CD4-positive, CD25-positive, alpha-beta regulatory T cell (primary cell): Measurements from ENCODE around the gene PHF1. TPM values are rescaled to one million over a fixed set of nuclear protein-coding genes. Genes with fewer than 3 reads are reported as not detected.
"Not testable (repeated sequence)": the region's sequence is repeated elsewhere in the genome, so short reads cannot be mapped to it uniquely, and the experiment has no call there.

ENCODE experiments used
- ATAC-seq, 2 donors: fragments of 150-1000 bp; cut with Tn5 transposase; one replicate each; pipeline ENCODE4 v1.10.0; 2021; ENCODE audit warnings: low read depth in 2 of 2, moderate number of reproducible peaks in 2 of 2, moderate library complexity in 1 of 2
- DNase-seq, 3 donors: peaks; one replicate each; pipeline versions ENCODE4 v3.0.0 to v3.0.0-alpha.2; 2012 to 2022; ENCODE audit warnings: mixed read lengths in 1 of 3
- H3K27ac ChIP-seq: one replicate; pipeline ENCODE4 v1.7.0; 2013; ENCODE audit warnings: mild to moderate bottlenecking, low read length; ENCODE audit not compliant: insufficient read depth, poor library complexity, severe bottlenecking
- H3K27me3 ChIP-seq: one replicate; pipeline ENCODE4 v1.7.0; 2013; ENCODE audit warnings: low read length; ENCODE audit not compliant: control insufficient read depth, insufficient read depth
- H3K36me3 ChIP-seq: one replicate; pipeline ENCODE4 v1.7.0; 2013; ENCODE audit warnings: mild to moderate bottlenecking, low read length, moderate library complexity; ENCODE audit not compliant: control insufficient read depth, insufficient read depth
- H3K4me1 ChIP-seq: 2 replicates; pipeline ENCODE4 v1.7.0; 2013; ENCODE audit warnings: mild to moderate bottlenecking, low read length; ENCODE audit not compliant: insufficient read depth, control insufficient read depth, poor library complexity, severe bottlenecking
- H3K4me3 ChIP-seq: one replicate; pipeline ENCODE4 v1.7.0; 2013; ENCODE audit warnings: low read depth, mild to moderate bottlenecking, low read length, moderate library complexity
- H3K9me3 ChIP-seq, 2 experiments: 1 replicate in 1 of 2; 2 replicates in 1 of 2; pipeline ENCODE4 v1.7.0; 2013; ENCODE audit warnings: low read length in 2 of 2, mild to moderate bottlenecking in 1 of 2, moderate library complexity in 1 of 2; ENCODE audit not compliant: control insufficient read depth in 2 of 2
- H3K27ac Mint-ChIP-seq, 3 donors: one replicate each; pipeline ENCODE4 v1.8.0; 2020 to 2022; ENCODE audit warnings: mild to moderate bottlenecking in 3 of 3, mixed read lengths in 3 of 3, moderate library complexity in 2 of 3
- H3K27me3 Mint-ChIP-seq: one replicate; pipeline ENCODE4 v1.8.0; 2022; ENCODE audit warnings: mild to moderate bottlenecking, mixed read lengths
- H3K36me3 Mint-ChIP-seq: one replicate; pipeline ENCODE4 v1.8.0; 2020; ENCODE audit warnings: mixed read lengths
- H3K4me1 Mint-ChIP-seq, 4 donors: one replicate each; pipeline ENCODE4 v1.8.0; 2020 to 2022; ENCODE audit warnings: mixed read lengths in 4 of 4, mild to moderate bottlenecking in 1 of 4
- H3K4me3 Mint-ChIP-seq, 4 donors: one replicate each; pipeline ENCODE4 v1.8.0; 2020 to 2022; ENCODE audit warnings: mild to moderate bottlenecking in 4 of 4, mixed read lengths in 4 of 4, moderate library complexity in 3 of 4
- H3K9me3 Mint-ChIP-seq, 7 donors: one replicate each; pipeline ENCODE4 v1.8.0; 2020 to 2022; ENCODE audit warnings: mixed read lengths in 7 of 7, mild to moderate bottlenecking in 3 of 7, moderate library complexity in 2 of 7
- polyA plus RNA-seq, 4 donors: library from polyadenylated mRNA; unstranded; fragments of 300-500 nt; fragmentation: Illumina TruSeq; gene quantifications; one replicate each; pipeline ENCODE4 v1.2.3, GENCODE V29; 2021
- total RNA-seq: library from RNA; stranded (reverse); gene quantifications from one replicate; pipeline ENCODE4 v1.2.3, GENCODE V29; 2022

PHF1 gene
- total and polyA plus RNA-seq, 5 donors from 2014 or later = 41.5 to 403 (median 69.6) TPM

- Mint-ChIP-seq H3K27ac (peak overlapping the region in 2 of 3 donors; percentile 83 to 90), H3K27me3 (no peaks in the 10 kb centered on the region), H3K36me3 (no peaks in the 10 kb centered on the region), H3K4me3 (peak overlapping the region in 1 of 4 donors; percentile 21), H3K4me1 (peaks cover 4 to 25% (median 17%) of the 10 kb centered on the region in 4 donors), H3K9me3 (no peaks in the 10 kb centered on the region)
- Histone ChIP-seq H3K36me3 (no peaks in the 10 kb centered on the region), H3K4me1 (peaks cover 14% of the 10 kb centered on the region), H3K27me3 (no peaks in the 10 kb centered on the region), H3K4me3 (no peak overlapping the region), H3K9me3 (no peaks in the 10 kb centered on the region), H3K27ac (no peak overlapping the region)
- no peak for DNase-seq
- ATAC-seq = no peak
Measured at GRCh38 chr6:33397541-33397940, 13.3 kb upstream of the PHF1 start.

- H3K27me3 ChIP-seq, H3K27ac ChIP-seq, H3K9me3 ChIP-seq, H3K4me3 Mint-ChIP-seq, DNase-seq, H3K36me3 Mint-ChIP-seq, ATAC-seq, H3K36me3 ChIP-seq, H3K4me1 ChIP-seq, H3K4me3 ChIP-seq, H3K27me3 Mint-ChIP-seq, H3K9me3 Mint-ChIP-seq: not testable (repeated sequence)
- peak overlapping the region in 1 of 3 donors; percentile 63 for H3K27ac Mint-ChIP-seq
- H3K4me1 Mint-ChIP-seq = peaks cover 0 to 21% (median 13%) of the 10 kb centered on the region in 4 donors
Measured at GRCh38 chr6:33398601-33399000, 12.2 kb upstream of the PHF1 start.

- H3K4me3 ChIP-seq, H3K27me3 ChIP-seq, H3K9me3 ChIP-seq, H3K36me3 Mint-ChIP-seq, H3K9me3 Mint-ChIP-seq, H3K4me3 Mint-ChIP-seq, H3K27ac ChIP-seq, H3K27me3 Mint-ChIP-seq, H3K36me3 ChIP-seq, DNase-seq, H3K27ac Mint-ChIP-seq, ATAC-seq, H3K4me1 ChIP-seq: not testable (repeated sequence)
- H3K4me1 Mint-ChIP-seq = peaks cover 0 to 23% (median 15%) of the 10 kb centered on the region in 4 donors
Measured at GRCh38 chr6:33399881-33400280, 10.9 kb upstream of the PHF1 start.

- H3K4me3 Mint-ChIP-seq = peak overlapping the region in 3 of 4 donors; percentile 32 to 48 (median 43)
- H3K27me3 Mint-ChIP-seq = peaks cover 5% of the 10 kb centered on the region
- H3K9me3 ChIP-seq = no peaks in the 10 kb centered on the region
- H3K27me3 ChIP-seq = no peaks in the 10 kb centered on the region
- ATAC-seq = no peak
- no peak overlapping the region for H3K27ac ChIP-seq
- H3K9me3 Mint-ChIP-seq = no peaks in the 10 kb centered on the region
- H3K36me3 Mint-ChIP-seq = no peaks in the 10 kb centered on the region
- H3K27ac Mint-ChIP-seq = peak overlapping the region in 1 of 3 donors; percentile 82
- peaks cover 3 to 24% (median 19%) of the 10 kb centered on the region in 4 donors for H3K4me1 Mint-ChIP-seq
- H3K4me1 ChIP-seq = peaks cover 11% of the 10 kb centered on the region
- H3K36me3 ChIP-seq = no peaks in the 10 kb centered on the region
- DNase-seq = no peak
- no peak overlapping the region for H3K4me3 ChIP-seq
Measured at GRCh38 chr6:33404884-33405283, 5.9 kb upstream of the PHF1 start.

GRCh38 chr6:33405386-33405940 lies 5.4 kb upstream of the PHF1 start:
- ATAC-seq = no peak
- no peaks in the 10 kb centered on the region for H3K36me3 ChIP-seq

GRCh38 chr6:33406126-33406525 lies 4.7 kb upstream of the PHF1 start:
- DNase-seq (no peak), ATAC-seq (no peak)
- Mint-ChIP-seq H3K4me1 (peaks cover 5 to 27% (median 21%) of the 10 kb centered on the region in 4 donors), H3K36me3 (no peaks in the 10 kb centered on the region), H3K27me3 (peaks cover 5% of the 10 kb centered on the region), H3K9me3 (no peaks in the 10 kb centered on the region), H3K27ac (peak overlapping the region; percentile 81 to 92 (median 89)), H3K4me3 (no peak overlapping the region)
- Histone ChIP-seq H3K9me3 (no peaks in the 10 kb centered on the region), H3K36me3 (no peaks in the 10 kb centered on the region), H3K4me3 (no peak overlapping the region), H3K27ac (no peak overlapping the region), H3K27me3 (no peaks in the 10 kb centered on the region), H3K4me1 (peaks cover 13% of the 10 kb centered on the region)

More at GRCh38 chr6:33405386-33405940, 5.4 kb upstream of the PHF1 start:
- Histone ChIP-seq H3K4me3 (peak overlapping the region; percentile 32), H3K27ac (no peak overlapping the region), H3K4me1 (peaks cover 13% of the 10 kb centered on the region), H3K27me3 (no peaks in the 10 kb centered on the region), H3K9me3 (no peaks in the 10 kb centered on the region)
- peak overlapping the region; percentile 81 to 92 (median 89) for H3K27ac Mint-ChIP-seq
- H3K27me3 Mint-ChIP-seq = peaks cover 5% of the 10 kb centered on the region
- no peaks in the 10 kb centered on the region for H3K36me3 Mint-ChIP-seq
- peaks cover 5 to 27% (median 21%) of the 10 kb centered on the region in 4 donors for H3K4me1 Mint-ChIP-seq
- DNase-seq = no peak
- H3K4me3 Mint-ChIP-seq = peak overlapping the region in 1 of 4 donors; percentile 38
- no peaks in the 10 kb centered on the region for H3K9me3 Mint-ChIP-seq

GRCh38 chr6:33407132-33407718 lies 3.6 kb upstream of the PHF1 start:
- Histone ChIP-seq H3K9me3 (no peaks in the 10 kb centered on the region), H3K27me3 (no peaks in the 10 kb centered on the region), H3K36me3 (no peaks in the 10 kb centered on the region), H3K27ac (peak overlapping the region; percentile 34), H3K4me1 (peaks cover 22% of the 10 kb centered on the region), H3K4me3 (no peak overlapping the region)
- Mint-ChIP-seq H3K27ac (peak overlapping the region in 2 of 3 donors; percentile 32 to 96), H3K4me1 (peaks cover 5 to 34% (median 25%) of the 10 kb centered on the region in 4 donors), H3K36me3 (peaks cover under 1% of the 10 kb centered on the region), H3K4me3 (peak overlapping the region in 1 of 4 donors; percentile 67), H3K9me3 (no peaks in the 10 kb centered on the region), H3K27me3 (peaks cover 5% of the 10 kb centered on the region)
- DNase-seq = no peak
- no peak for ATAC-seq
